Endothelial cell of umbilical vein (primary cell): ENCODE data around the gene DCHS1. TPM values are rescaled to one million over a fixed set of nuclear protein-coding genes. Genes with fewer than 3 reads are reported as not detected.

Source experiments
- BruUV-seq: library from RNA; stranded (reverse); fragments of 400-500 nt; replicated peaks from 2 replicates; lab custom pipeline; 2021; lab: Mats Ljungman, UMichigan
- CTCF ChIA-PET: fragments of 300-600, 350-600 bp; sonication (Branson Sonifier 250); formaldehyde crosslinking; loops from one replicate; lab custom pipeline; 2021; ENCODE audit warnings: antibody characterized with exemption, inconsistent platforms; lab: Charles Lee
- POLR2A ChIA-PET: fragments of 300-600, 350-600 bp; sonication (Branson Sonifier 250); formaldehyde crosslinking; loops from one replicate; lab custom pipeline; 2021; ENCODE audit warnings: antibody characterized with exemption, inconsistent platforms; lab: Charles Lee
- DNase-seq: peaks from one replicate; pipeline ENCODE4 v3.0.0-alpha.2; 2011; ENCODE audit warnings: low read depth, low spot score
- FAIRE-seq: peaks from 2 replicates; lab custom pipeline; 2011; peaks lifted over from hg19 to GRCh38; lab: Jason Lieb, UNC
- H2AFZ ChIP-seq: 2 replicates; pipeline ENCODE4 v1.6.0; 2012; ENCODE audit warnings: low read depth, low read length, control low read depth, inconsistent platforms
- H3K27ac ChIP-seq: 2 replicates; pipeline ENCODE4 v1.5.1; 2011; ENCODE audit warnings: low read depth, mild to moderate bottlenecking, control low read depth, low read length, moderate library complexity; ENCODE audit not compliant: insufficient read depth
- H3K27me3 ChIP-seq, 2 experiments: 2 replicates each; pipeline versions ENCODE4 v1.6.0 to v1.6.1; 2011; ENCODE audit warnings: low read length in 2 of 2, mixed read lengths in 1 of 2; ENCODE audit not compliant: control insufficient read depth in 2 of 2, insufficient read depth in 2 of 2
- H3K36me3 ChIP-seq, 2 experiments: 2 replicates in 1 of 2; 3 replicates in 1 of 2; pipeline ENCODE4 v1.5.1; 2011; ENCODE audit warnings: low read length in 2 of 2, mild to moderate bottlenecking in 1 of 2, moderate library complexity in 1 of 2; ENCODE audit not compliant: control insufficient read depth in 2 of 2, insufficient read depth in 2 of 2; ENCODE audit errors: extremely low read depth in 1 of 2
- H3K4me1 ChIP-seq: 3 replicates; pipeline ENCODE4 v1.5.1; 2011; ENCODE audit warnings: mild to moderate bottlenecking, low read length; ENCODE audit not compliant: control insufficient read depth, insufficient read depth; ENCODE audit errors: extremely low read depth
- H3K4me2 ChIP-seq: 2 replicates; pipeline ENCODE4 v1.6.1; 2011; ENCODE audit warnings: low read length, control low read depth, mixed read lengths; ENCODE audit not compliant: insufficient read depth
- H3K4me3 ChIP-seq, 3 experiments: fragments of 200-600 bp in 1 of 3; sonication (generic), shearing (Covaris generic) in 1 of 3; replicated peaks in 1 of 3; 2 replicates each; pipeline ENCODE4 v1.5.1; 2011 to 2016; ENCODE audit warnings: control low read depth in 3 of 3, low read length in 3 of 3, mild to moderate bottlenecking in 2 of 3, inconsistent platforms in 1 of 3, low read depth in 1 of 3, moderate library complexity in 1 of 3; ENCODE audit not compliant: insufficient read depth in 1 of 3
- H3K79me2 ChIP-seq: 2 replicates; pipeline ENCODE4 v1.6.0; 2012; ENCODE audit warnings: low read length, inconsistent platforms; ENCODE audit not compliant: control insufficient read depth, insufficient read depth
- H3K9ac ChIP-seq: replicated peaks from 2 replicates; pipeline ENCODE3; 2011; ENCODE audit warnings: low read length, control low read depth; ENCODE audit not compliant: insufficient read depth; ENCODE audit errors: extremely low read depth
- H3K9me1 ChIP-seq: replicated peaks from 3 replicates; pipeline ENCODE4 v1.6.0; 2011; ENCODE audit warnings: mild to moderate bottlenecking, low read length; ENCODE audit not compliant: control insufficient read depth, insufficient read depth; ENCODE audit errors: extremely low read depth
- H3K9me3 ChIP-seq: replicated peaks from 2 replicates; pipeline ENCODE4 v1.5.1; 2012; ENCODE audit warnings: low read length, inconsistent platforms; ENCODE audit not compliant: control insufficient read depth, insufficient read depth
- H4K20me1 ChIP-seq: replicated peaks from 2 replicates; pipeline ENCODE3; 2011; ENCODE audit warnings: mild to moderate bottlenecking, low read length; ENCODE audit not compliant: control insufficient read depth, insufficient read depth; ENCODE audit errors: extremely low read depth
- CTCF ChIP-seq, 2 donors: IDR thresholded peaks; 1 replicate in 1 of 2; 2 replicates in 1 of 2; pipeline ENCODE4 v1.5.1; 2011; ENCODE audit warnings: low read length in 2 of 2, mild to moderate bottlenecking in 2 of 2, moderate library complexity in 2 of 2, control low read depth in 1 of 2, inconsistent platforms in 1 of 2, low read depth in 1 of 2; ENCODE audit not compliant: insufficient read depth in 1 of 2; ENCODE audit errors: extremely low read depth in 1 of 2
- EZH2 ChIP-seq: IDR thresholded peaks from 2 replicates; pipeline ENCODE4 v1.6.1; 2012; ENCODE audit warnings: borderline replicate concordance, low read depth, mild to moderate bottlenecking, moderate library complexity, low read length, inconsistent platforms; ENCODE audit not compliant: severe bottlenecking
- FOS ChIP-seq: IDR thresholded peaks from 2 replicates; pipeline ENCODE4 v1.6.1; 2011; ENCODE audit warnings: mild to moderate bottlenecking, low read length, moderate library complexity, borderline replicate concordance; ENCODE audit not compliant: insufficient read depth
- GATA2 ChIP-seq: IDR thresholded peaks from 2 replicates; pipeline ENCODE4 v1.7.0; 2011; ENCODE audit warnings: low read depth, mild to moderate bottlenecking, moderate library complexity, mixed read lengths, low read length; ENCODE audit not compliant: insufficient read length, insufficient read depth
- JUN ChIP-seq: IDR thresholded peaks from 2 replicates; pipeline ENCODE4 v1.6.1; 2011; ENCODE audit warnings: borderline replicate concordance, low read depth; ENCODE audit not compliant: insufficient read length, insufficient read depth
- MAX ChIP-seq: IDR thresholded peaks from 2 replicates; pipeline ENCODE4 v1.6.1; 2011; ENCODE audit not compliant: insufficient read depth, insufficient read length
- MYC ChIP-seq: IDR thresholded peaks from one replicate; pipeline ENCODE4 v1.6.1; 2011; ENCODE audit warnings: mild to moderate bottlenecking, low read depth, low read length
- POLR2A ChIP-seq: IDR thresholded peaks from 2 replicates; pipeline ENCODE4 v1.6.1; 2012; ENCODE audit warnings: low read depth, mild to moderate bottlenecking, control low read depth, low read length
- POLR2AphosphoS5 ChIP-seq: IDR thresholded peaks from 2 replicates; pipeline ENCODE4 v1.6.1; 2012; ENCODE audit warnings: low read depth, mild to moderate bottlenecking, control low read depth, low read length, moderate library complexity; ENCODE audit not compliant: insufficient read depth
- dilution Hi-C: fragments of 300-500 bp; cut with MboI; formaldehyde crosslinking; loops from one replicate; pipeline ENCODE4 v1.15.0; 2019; ENCODE audit warnings: low sequenced_read_pairs; ENCODE audit not compliant: extremely low pct_ligation_motif_present
- intact Hi-C: fragments of 100-400 bp; cut with micrococcal nuclease; formaldehyde crosslinking; loops from one replicate; pipeline ENCODE4 v1.10.0; 2022
- polyA plus RNA-seq, 4 experiments: library from polyadenylated mRNA; depleted of rRNA in 3 of 4; stranded (reverse) in 3 of 4; unstranded in 1 of 4; fragments of >200 nt; gene quantifications; 2 replicates each; pipeline versions ENCODE4 v1.2.1 to v1.2.3, GENCODE V29; 2011 to 2012; ENCODE audit warnings: missing spikeins in 1 of 4
- total RNA-seq: library from RNA; stranded (reverse); gene quantifications from 2 replicates; pipeline ENCODE4 v1.2.3, GENCODE V29; 2021

Gene DCHS1
- total and polyA plus RNA-seq, 2 donors (not counting 3 experiments of a cell fraction or from before 2014, with no cell fraction given) = 56.2 to 73.0 TPM

GRCh38 chr11:6674219-6674597 lies 18.6 kb upstream of the DCHS1 start:
- no TSS peak for BruUV-seq
- Histone ChIP-seq H3K27ac (no peak overlapping the region), H4K20me1 (no peaks in the 10 kb centered on the region), H2AFZ (no peak overlapping the region), H3K36me3 (no peaks in the 10 kb centered on the region), H3K4me3 (no peak overlapping the region), H3K9me3 (no peaks in the 10 kb centered on the region), H3K4me1 (peaks cover 14% of the 10 kb centered on the region), H3K9ac (no peak overlapping the region), H3K4me2 (no peak overlapping the region), H3K27me3 (no peaks in the 10 kb centered on the region), H3K79me2 (no peaks in the 10 kb centered on the region), H3K9me1 (no peaks in the 10 kb centered on the region)
- FAIRE-seq = no peak
- CTCF ChIA-PET = interaction anchor here (1.0 to 2.3 kb wide), 7 partner anchors 10 to 143 kb away, joined by 3 to 14 read pairs (median 4); partner anchors contain the start of genes DCHS1 and MRPL17
- POLR2A ChIA-PET = interaction anchor here (0.7 kb wide), 1 partner anchor 63 kb away, joined by 3 read pairs; no protein-coding TSS in a partner anchor
- no peak for DNase-seq
- intact Hi-C loops (loop anchor here (2.0 kb wide), 1 partner anchor 17 kb away; no protein-coding TSS in a partner anchor), dilution Hi-C loops (no loop called here)
- TF ChIP-seq GATA2 (no peak), POLR2AphosphoS5 (no peak), POLR2A (no peak), MAX (no peak), EZH2 (no peak), CTCF (IDR thresholded peaks at IDR 0.05; ENCODE audit: extremely low read depth in 1 of 2, insufficient read depth in 1 of 2, low read depth in 1 of 2, low read length in 2 of 2) (no peak), JUN (no peak), FOS (no peak), MYC (no peak)
